Stromal cell of bone marrow (primary cell): ENCODE results near the gene PPP2R5C.
A peak's percentile ranks its signal among the peaks of the same experiment; 100 is the strongest.

Source experiments
- DNase-seq: peaks from one replicate; pipeline ENCODE4 v3.0.0-alpha.2; 2012; ENCODE audit warnings: low read depth

PPP2R5C gene

GRCh38 chr14:101917413-101918017 lies 156.0 kb downstream of the PPP2R5C start:
- DNase-seq: no peak

- DNase-seq: no peak
Observed at GRCh38 chr14:101918065-101918989, 156.8 kb downstream of the PPP2R5C start.

GRCh38 chr14:101920271-101920670 lies 158.8 kb downstream of the PPP2R5C start:
- no peak for DNase-seq

GRCh38 chr14:101922866-101923265 lies 161.4 kb downstream of the PPP2R5C start:
- no peak for DNase-seq

GRCh38 chr14:101925152-101925551 lies 163.6 kb downstream of the PPP2R5C start:
- DNase-seq: no peak

GRCh38 chr14:101926085-101926484 lies 164.6 kb downstream of the PPP2R5C start:
- DNase-seq: no peak

GRCh38 chr14:101926620-101927019 lies 165.1 kb downstream of the PPP2R5C start:
- no peak for DNase-seq

DNA sequence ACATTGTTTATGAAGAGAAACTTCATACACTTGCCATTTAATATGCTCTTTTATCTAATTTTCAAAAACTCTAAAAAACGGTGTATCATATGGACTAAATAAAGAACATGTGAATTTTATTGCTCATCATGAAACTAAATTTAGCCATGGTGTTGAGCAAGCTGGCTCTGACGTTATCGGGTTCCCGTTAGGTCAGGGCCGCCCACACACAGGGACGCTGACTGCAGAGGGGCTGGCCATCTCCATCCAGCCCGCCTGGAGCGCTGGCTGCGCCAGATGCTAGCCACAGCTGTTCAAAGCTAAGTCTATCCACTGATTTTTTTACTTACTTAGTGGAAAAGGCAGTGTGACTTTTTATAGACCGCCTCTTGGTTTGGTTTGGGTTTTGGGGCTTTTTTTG lies 166.3 kb downstream of the PPP2R5C start:
- peak; percentile 96 for DNase-seq

DNA sequence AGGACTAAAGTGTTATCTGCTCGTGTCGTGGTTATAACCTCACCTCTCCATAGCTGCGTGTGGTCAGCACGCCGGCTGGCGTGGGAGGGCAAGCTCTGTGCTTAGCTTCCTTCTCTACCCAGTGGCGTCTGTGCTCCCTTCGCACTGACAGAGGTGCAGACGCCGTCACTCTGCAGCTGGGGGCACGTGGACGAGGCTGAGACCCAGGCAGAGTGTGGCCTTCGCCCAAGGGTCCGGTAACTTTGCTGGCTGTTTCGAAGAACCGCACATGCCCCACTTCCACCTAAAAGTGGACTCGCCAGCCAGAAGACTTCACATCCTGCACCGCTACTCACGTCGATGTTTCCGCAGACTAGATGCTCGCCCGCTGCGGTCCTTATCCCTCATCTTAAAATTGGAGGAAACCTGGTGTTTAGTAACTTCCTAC lies 166.9 kb downstream of the PPP2R5C start:
- DNase-seq: no peak

GRCh38 chr14:101929096-101929495 lies 167.6 kb downstream of the PPP2R5C start:
- DNase-seq: no peak

GRCh38 chr14:101929946-101930345 lies 168.4 kb downstream of the PPP2R5C start:
- DNase-seq: no peak

- no peak for DNase-seq
Observed at GRCh38 chr14:101932673-101933072, 171.2 kb downstream of the PPP2R5C start.

DNA sequence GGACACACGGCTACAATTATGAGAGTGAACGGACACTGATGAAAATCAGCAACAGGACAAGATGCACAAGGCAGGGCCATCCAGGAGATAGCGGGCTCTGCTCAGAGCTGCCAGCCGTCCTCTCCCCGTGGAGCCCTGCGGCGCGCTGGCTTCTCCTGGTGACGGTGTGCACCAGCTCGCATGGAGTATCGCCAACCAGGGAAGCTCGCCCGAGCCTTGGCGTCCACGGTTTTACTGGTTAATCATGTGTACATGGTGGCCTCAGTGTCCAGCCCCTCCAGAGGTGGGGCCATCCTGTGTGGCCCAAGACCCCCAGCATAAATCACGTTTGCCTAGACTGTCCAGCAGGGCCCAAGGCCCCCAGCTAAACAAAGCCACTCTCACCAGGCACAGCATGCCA lies 171.7 kb downstream of the PPP2R5C start:
- DNase-seq: no peak

GRCh38 chr14:101934601-101935150 lies 173.2 kb downstream of the PPP2R5C start:
- DNase-seq: no peak

GRCh38 chr14:101937926-101938767 lies 176.6 kb downstream of the PPP2R5C start:
- DNase-seq: no peak

DNA sequence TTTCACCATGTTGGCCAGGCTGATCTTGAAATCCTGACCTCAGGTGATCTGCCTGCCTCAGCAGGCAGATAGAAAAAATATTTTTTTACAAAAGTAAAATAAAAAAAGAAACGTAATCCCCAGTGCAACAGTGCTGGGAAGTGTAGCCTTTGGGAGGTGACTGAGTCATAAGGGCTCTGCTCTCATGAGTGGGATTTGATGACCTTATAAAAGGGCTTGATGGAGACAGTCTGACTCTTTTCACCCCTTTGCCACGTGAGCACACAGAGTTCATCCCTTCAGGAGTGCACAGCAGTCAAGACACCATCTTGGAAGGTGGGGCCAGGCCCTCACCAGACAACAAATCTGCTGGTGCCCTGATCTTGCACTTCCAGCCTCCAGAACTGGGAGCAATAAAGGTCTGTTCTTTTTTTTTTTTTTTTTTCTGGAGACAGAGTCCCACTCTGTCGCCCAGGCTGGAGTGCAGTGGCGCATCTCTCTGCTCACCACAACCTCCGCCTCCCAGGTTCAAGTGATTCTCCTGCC lies 178.2 kb downstream of the PPP2R5C start:
- no peak for DNase-seq

DNA sequence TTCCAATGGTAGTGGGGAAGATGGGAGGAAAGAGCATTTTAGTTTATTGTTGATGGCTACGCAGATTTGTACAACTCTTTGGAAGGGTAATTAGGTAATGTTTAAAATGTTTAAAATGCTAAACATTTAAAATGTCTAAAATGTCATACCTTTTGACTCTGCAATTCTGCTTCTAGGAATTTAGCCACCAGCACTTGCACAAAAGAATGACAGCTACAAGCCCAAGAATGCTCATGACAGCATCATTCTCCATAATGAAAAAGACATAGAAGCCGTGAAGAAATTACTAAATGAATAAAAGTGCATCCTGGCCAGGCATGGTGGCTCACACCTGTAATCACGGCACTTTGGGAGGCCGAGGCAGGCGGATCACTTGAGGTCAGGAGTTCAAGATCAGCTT lies 182.9 kb downstream of the PPP2R5C start:
- DNase-seq: no peak

- no peak for DNase-seq
Observed at GRCh38 chr14:101945171-101945570, 183.7 kb downstream of the PPP2R5C start.

DNA sequence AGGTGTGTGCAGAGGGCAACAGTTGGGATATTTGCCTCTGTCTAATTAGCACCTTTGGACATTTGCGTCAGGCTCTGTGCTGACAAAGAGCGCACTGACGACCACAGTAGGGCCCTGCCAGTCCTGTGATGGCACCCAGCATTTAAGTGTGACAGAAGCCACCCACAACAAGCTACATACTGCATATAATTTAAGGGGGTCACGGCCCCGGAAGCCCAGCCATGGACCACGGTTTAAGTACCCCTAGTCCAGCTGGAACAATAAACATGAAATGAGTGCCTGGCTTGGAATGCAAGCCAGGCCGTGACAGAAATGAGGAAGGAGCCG lies 186.0 kb downstream of the PPP2R5C start:
- DNase-seq: no peak

GRCh38 chr14:101947904-101948665 lies 186.6 kb downstream of the PPP2R5C start:
- DNase-seq: peak; percentile 100

GRCh38 chr14:101948666-101949216 lies 187.2 kb downstream of the PPP2R5C start:
- DNase-seq: no peak
